C4-2B (cell line): Measurements from ENCODE around the gene ZBTB18.

Experiments
- H3K27ac ChIP-seq: fragments of 450-650 bp; 2 replicates; pipeline ENCODE4 v1.5.1; 2017
- ZFX ChIP-seq: fragments of 450-650 bp; IDR thresholded peaks from 2 replicates; pipeline ENCODE4 v1.6.1; 2017
- TF ChIP-seq, protein P1 (sequence below): fragments of 450-650 bp; conservative IDR thresholded peaks from 2 replicates; pipeline ENCODE4 v1.5.1; 2017; ENCODE audit warnings: mild to moderate bottlenecking

Gene ZBTB18

DNA sequence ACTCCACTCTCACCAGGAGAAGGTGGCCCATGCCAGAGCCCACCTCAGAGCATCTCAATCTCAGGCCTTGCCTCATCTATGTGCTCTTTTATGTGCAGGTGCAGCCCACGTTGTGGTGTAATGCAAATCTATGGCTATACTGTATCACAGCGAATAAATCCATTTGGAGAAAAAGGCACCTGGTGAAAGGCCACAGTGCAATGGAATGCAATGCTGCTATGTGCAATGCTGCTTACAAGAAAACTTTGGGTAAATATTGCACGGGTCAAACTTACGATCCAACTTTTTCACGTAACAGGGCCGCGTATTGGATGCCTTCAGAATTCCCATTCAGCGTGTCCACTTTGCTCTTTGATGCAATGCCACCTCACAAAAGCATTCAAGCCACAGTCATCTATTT lies 13.5 kb downstream of the ZBTB18 start:
- TF ChIP-seq ZFX: no peak
- TF ChIP-seq, protein P1, sequence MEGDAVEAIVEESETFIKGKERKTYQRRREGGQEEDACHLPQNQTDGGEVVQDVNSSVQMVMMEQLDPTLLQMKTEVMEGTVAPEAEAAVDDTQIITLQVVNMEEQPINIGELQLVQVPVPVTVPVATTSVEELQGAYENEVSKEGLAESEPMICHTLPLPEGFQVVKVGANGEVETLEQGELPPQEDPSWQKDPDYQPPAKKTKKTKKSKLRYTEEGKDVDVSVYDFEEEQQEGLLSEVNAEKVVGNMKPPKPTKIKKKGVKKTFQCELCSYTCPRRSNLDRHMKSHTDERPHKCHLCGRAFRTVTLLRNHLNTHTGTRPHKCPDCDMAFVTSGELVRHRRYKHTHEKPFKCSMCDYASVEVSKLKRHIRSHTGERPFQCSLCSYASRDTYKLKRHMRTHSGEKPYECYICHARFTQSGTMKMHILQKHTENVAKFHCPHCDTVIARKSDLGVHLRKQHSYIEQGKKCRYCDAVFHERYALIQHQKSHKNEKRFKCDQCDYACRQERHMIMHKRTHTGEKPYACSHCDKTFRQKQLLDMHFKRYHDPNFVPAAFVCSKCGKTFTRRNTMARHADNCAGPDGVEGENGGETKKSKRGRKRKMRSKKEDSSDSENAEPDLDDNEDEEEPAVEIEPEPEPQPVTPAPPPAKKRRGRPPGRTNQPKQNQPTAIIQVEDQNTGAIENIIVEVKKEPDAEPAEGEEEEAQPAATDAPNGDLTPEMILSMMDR: no peak
- no peak overlapping the region for H3K27ac ChIP-seq

DNA sequence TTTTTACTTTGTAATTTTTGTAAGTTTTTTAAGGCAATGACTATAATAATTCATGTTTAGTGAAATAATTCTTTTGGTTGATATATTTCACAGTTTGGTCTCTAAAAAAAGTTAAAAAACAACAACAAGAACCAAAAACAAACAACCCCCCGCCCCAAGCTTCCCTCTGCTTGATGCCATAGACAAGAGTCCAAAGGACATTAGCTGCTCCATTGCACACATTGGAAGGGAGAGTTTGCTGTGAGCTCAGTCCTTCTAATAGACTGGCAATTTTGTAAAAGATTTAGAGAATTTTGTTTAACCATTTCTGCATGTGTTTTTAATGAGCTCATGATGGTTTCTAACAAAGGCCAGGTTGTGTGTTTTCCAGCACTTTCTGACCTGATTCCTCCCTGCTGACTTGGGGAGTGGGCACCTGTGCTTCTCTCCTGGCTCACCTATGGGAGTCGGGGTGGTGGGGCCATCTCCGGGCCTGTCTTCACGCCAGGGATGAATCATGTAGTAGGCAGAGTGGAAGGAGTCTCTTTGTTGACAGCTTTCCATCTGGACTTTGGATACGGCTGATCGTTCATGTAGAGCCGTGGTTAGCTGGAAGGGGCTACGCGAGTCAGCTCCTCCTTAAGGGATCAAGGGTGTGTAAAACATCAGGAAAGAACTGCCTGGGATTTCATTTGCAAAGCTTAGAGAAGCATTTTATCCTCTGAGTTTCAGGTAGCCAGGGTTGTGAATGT lies 14.1 kb downstream of the ZBTB18 start:
- no peak overlapping the region for H3K27ac ChIP-seq
- TF ChIP-seq, protein P1: no peak
- no peak for TF ChIP-seq ZFX

DNA sequence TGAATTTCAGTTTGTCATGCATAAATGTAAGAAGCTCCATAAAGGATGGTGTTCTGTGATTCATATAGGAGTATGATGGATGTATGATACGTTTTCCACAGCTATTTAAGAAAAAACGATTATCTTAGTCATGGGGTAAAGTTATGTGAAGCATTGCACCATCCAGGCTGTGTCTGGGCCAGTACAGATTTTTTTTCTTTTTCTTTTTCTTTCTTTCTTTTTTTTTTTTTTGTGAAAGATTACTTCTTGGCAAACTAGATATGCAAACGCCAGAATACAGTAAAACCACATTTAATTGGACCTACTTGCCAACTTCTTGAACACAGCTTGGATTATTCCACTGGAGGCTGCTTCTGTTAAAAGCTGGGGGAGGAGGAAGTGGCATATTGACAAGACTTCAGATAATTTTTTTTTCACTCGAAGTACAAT lies 14.9 kb downstream of the ZBTB18 start:
- TF ChIP-seq ZFX: no peak
- TF ChIP-seq, protein P1: no peak
- H3K27ac ChIP-seq: no peak overlapping the region

DNA sequence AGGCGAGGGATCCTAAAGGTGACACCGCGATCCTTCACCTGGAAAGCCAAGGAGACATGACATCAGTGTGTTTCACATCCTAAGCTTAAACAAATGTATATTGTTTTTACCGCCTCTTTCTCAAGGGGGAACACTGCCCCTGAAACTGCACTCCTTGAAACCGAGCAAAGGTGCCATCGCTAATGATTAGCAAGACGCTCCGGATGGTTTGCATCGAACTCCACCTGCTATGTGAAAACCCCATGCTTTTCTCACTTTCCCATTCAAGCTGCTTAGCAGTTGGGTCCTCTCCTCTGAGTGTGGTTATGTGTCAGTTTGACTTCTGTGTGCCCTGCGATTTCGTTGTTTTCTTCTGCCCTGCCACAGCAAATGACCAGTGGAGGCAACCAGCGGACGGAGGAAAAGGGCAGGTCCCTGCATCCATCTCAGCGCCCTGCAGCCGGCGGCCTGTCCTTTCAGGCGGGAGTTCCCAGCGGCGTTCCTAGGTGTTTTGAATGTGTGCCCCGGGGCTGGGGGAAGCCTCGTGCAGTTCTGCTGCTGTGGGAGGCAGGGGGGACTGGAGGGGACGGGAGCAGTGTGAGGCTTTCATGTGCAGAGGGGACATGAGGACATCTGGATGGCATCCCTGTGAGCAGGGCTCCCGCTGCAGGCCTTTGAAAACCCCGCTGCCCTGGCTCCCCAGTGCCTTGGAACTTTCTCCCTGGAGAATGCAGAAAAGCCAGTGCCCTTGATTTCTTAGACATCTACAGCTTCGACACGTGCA lies 16.1 kb downstream of the ZBTB18 start:
- TF ChIP-seq, protein P1: no peak
- no peak for TF ChIP-seq ZFX
- H3K27ac ChIP-seq: no peak overlapping the region

DNA sequence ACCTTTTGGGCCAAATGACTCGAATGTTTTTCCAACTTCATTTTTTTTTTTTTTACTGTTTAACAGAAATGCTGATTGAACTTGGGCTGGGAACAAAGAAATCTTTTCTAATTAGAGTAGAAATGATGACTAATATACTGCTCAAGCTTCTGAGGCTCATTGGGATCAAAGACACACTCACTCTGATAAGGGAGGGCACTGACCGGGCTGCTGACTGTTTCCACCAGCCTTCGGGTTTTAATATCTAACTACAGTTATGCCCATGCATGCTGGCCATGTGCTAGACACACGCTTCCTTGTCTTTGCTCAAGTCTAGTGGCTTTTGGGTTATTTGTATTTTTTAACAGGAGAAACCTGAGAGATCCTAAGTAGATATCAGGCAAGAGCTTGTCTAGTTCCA lies 16.8 kb downstream of the ZBTB18 start:
- no peak overlapping the region for H3K27ac ChIP-seq
- no peak for TF ChIP-seq ZFX
- TF ChIP-seq, protein P1: no peak

DNA sequence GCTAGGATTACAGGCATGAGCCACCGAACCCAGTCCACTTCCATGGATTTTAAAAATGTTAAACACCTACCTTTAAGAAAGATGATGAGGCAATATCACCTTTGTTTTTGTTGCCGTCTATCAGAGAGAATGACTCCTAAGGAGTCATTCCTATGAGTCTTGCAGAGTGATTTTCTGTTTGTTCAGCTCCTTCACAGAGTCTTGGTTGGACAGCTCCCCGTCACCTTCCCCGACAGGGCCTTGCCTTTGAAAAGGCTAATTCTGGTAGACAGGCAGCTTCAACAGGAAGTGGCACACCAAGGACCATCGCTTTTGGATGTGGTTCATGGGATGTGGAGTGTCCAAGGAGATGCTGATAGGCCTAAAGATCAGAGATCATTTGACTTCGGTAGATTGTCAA lies 17.5 kb downstream of the ZBTB18 start:
- no peak overlapping the region for H3K27ac ChIP-seq
- no peak for TF ChIP-seq ZFX
- TF ChIP-seq, protein P1: no peak

DNA sequence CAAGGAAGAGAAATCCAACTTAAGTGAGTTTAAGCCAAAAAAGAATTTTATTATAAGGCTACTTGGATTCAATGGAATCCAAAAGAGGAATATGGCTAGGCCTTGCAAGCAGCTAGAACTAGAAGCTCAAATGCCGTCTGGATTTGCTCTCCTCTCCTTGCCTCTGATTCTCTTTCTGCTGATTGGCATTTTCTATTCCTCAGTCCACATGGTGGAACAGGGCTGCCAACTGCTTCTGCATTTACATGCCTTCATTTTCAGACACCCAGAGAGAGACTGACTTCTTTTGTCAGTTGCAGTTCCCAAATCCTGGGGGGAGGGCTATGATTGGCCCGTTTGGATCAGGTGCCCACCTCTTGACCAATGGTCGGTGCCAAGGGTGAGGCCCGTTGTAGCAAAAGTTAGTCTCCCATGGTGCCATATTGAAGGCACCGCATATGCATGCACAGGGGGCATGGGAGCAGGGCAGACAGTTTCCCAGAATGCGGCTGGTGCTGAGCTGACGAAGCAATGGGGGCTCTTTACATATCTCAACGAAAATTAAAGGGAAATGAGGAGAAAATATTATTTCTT lies 18.3 kb downstream of the ZBTB18 start:
- TF ChIP-seq ZFX: no peak
- TF ChIP-seq, protein P1: no peak

More for the DNA sequence above, 18.3 kb downstream of the ZBTB18 start:
- H3K27ac ChIP-seq: no peak overlapping the region
